NCI-H524 treated with DMSO at 0.1 percent for 48 hours (cell line): Measurements from ENCODE around the gene FHIT.

Experiments
- DNase-seq: peaks from one replicate; lab custom pipeline; 2025; lab: John Stamatoyannopoulos, UW

The FHIT gene

GRCh38 chr3:59996056-59996455 lies 1255.2 kb downstream of the FHIT start:
- DNase-seq = no peak

DNA sequence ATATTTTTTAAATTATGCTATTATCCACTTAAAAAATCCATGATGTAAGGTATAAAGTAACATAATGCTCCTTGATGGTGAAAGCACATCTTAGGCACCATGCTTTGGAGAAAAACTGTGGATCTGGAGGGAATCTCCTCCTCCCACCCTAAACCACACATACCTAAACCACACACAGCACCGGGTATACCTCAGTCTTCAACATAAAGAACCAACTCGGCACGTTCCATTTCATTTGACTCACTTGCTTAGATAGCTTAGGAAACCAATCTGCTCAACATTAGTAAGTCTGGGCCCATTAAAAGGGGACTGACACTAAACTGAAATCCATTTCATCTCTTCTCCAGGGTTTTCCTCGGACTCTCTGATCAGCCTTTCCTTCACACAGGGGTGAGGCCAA lies 1255.7 kb downstream of the FHIT start:
- no peak for DNase-seq

- DNase-seq = peak; percentile 60
These were observed 1256.4 kb downstream of the FHIT start for GRCh38 chr3:59994732-59995304.

DNA sequence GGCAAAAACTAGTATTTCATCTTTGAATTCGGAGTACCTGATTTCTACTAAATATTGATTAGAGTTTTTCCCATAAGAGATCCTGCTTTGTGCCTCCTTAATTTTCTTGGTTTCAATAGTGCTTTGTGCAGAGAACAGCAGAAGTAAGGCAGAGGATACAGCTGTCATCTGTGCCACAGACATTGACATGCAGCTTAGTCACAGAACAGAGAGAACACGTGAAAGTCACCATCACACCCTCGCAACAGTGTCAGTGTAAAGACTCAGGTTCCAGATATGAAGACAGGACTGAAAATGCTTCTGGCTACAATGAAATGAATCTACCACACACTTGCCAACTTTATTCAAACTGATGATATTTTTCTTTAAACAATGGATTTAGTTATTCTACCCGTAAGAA lies 1258.7 kb downstream of the FHIT start:
- DNase-seq = no peak

DNA sequence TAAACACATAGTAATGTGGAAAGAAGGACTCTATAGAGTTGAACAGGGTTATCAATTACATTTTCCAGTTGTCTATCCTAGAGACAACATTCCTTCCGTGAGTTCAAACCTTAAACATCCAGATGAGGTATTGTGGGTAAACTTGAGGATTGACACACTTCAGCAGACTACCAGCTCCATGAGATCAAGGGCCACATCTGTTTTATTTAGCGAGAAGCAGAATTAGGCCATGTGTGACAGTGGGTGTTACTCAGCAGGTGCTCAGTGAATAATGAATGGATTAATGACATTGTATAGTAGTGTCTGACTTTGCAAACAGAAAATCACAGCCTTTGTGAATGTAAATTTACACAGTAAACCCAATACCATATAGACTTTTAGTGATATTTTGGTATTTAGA lies 1260.3 kb downstream of the FHIT start:
- peak; percentile 62 for DNase-seq

DNA sequence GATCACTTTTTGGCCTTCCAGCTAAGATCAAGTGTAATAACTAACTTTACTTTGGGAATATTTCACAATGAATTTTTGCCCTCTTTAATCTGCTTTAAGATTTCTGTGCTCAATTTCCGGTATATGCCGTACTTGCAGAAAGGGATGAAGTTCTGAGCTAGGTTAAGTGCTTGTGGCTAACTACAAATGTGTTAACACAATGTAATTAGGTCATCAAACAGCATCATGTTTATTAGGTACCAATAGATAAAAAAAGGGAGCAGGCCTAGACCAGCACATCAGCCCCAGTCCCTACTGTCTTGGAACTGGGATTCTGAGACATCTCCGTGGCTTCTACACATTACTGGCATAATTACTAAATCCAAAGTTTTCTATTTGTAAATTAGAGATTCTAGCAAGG lies 1268.7 kb downstream of the FHIT start:
- no peak for DNase-seq

- no peak for DNase-seq
These were observed 1269.9 kb downstream of the FHIT start for GRCh38 chr3:59981377-59981776.

GRCh38 chr3:59980576-59980975 lies 1270.7 kb downstream of the FHIT start:
- no peak for DNase-seq

GRCh38 chr3:59979542-59979941 lies 1271.7 kb downstream of the FHIT start:
- DNase-seq = no peak

GRCh38 chr3:59978979-59979378 lies 1272.3 kb downstream of the FHIT start:
- no peak for DNase-seq

GRCh38 chr3:59970796-59971195 lies 1280.5 kb downstream of the FHIT start:
- DNase-seq = no peak

GRCh38 chr3:59970376-59970775 lies 1280.9 kb downstream of the FHIT start:
- no peak for DNase-seq

DNA sequence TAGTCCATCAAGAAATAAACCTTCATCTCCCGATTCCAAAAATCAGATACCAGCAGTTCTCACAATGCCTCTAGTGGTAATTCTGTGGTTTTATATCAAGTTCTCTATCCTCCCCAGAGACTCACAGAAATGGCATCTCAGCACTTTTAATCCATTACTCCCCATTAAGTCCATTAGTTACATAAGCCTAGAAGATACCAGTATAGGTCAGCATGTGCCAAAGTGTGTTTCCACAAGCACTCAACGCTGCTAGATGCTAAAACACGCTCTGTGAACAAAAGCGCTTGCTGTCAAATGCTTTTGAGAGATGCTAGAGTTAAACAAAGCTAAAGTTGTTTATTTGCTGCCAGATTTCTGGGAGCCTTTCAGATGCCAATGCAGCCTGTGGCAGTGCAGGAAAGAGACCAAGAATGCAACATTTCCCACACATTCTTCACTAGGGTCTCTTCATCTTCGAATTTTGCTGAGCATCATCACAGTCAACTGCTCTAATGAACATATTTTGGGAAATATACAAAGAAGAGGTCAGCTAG lies 1282.7 kb downstream of the FHIT start:
- no peak for DNase-seq

DNA sequence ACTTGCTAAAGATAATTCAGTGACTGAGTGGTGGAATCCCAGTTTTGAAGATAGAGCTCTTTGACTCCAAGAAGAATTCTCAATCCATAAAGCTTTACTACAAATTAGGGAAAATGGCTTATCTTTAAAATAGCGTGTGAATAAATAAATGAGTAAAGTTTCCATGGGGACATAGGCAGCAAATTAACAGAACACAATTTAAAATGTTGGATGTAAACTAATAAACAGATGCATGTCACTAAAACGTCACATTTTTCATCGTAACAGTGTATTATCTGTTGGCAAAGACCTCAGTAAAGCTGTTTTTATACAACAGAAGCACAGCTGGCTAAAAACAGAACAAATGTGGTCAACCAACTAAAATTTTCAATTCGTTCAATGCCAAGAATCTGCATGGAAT lies 1287.6 kb downstream of the FHIT start:
- DNase-seq = no peak

- no peak for DNase-seq
These were observed 1294.1 kb downstream of the FHIT start for GRCh38 chr3:59957150-59957549.

GRCh38 chr3:59953104-59953503 lies 1298.1 kb downstream of the FHIT start:
- DNase-seq = no peak

DNA sequence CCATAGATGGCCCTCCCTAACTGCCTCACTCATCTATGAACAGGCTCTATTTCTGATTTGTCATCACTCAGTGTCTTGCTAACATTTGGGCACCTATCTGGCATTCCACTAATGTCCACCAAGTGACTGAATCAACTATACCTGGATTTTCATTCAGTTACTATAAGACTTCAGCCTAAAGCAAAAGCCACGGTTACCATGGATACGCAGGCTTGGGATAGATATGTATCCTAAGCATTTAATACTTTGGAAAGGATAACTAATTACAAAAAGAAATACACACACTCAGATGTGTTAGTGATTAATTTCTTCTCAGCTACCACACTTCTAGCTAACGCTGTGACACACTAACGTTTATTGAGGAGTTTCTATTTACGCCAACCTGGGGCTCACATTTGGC lies 1301.9 kb downstream of the FHIT start:
- no peak for DNase-seq

DNA sequence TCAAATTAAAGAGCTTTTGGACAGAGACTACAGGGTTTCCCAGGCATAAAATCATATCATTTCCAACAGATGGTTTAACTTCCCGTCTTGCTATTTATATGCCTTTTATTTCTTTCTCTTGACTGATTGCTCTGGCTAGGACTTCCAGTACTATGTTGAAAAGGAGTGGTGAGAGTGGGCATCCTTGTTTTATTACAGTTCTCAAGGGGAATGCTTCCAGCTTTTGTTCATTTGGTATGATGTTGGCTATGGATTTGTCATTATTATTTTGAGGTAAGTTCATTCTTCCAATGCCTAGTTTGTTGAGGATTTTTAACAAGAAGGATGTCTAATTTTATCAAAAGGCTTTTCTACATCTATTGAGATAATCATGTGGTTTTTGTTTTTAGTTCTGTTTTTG lies 1304.9 kb downstream of the FHIT start:
- no peak for DNase-seq

GRCh38 chr3:59940718-59941117 lies 1310.5 kb downstream of the FHIT start:
- no peak for DNase-seq

DNA sequence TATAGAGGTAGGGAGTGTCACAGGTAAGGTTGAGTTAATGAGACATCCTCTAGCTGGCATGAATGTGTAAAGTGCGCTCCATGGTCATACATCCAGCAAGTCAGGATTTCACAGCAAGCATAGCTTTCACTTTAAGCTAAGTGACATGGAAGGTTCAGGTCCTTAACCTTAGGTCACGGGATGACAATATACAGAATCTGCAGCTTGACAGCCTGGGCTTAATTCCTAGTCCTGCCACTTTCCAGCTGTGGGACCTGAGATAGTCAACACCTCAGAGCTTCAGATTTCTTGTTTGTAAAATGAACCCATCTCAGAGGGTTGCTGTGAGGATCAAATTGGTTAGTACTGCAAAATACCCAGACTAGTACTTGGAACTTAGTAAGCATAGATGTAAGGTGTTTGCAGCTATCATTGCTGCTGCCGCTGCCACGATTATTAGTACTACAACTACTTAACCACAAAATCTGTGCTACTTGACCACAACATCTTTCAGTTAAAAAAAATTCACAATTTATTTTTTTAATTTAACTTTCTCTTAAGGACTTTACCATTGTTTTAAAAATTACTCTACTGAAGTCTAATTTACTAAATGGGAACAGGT lies 1311.3 kb downstream of the FHIT start:
- no peak for DNase-seq

DNA sequence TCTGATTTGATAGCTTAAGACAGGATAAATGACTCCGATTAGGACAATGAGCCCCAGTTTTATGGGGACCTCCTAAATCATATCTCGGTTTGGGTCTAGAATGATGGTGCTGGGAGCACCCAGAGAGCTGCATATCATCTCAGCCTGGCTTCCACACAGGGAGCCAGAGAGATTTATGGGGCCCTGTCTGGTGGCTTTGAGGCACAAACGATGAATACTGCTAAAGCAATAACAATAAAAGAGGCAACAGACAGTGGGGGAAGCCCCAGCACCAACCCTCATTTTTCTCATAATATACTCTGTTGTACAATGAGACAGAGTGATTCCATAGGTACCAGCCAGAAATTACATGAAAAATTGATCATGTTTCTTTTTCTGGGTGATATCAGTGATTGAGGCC lies 1312.4 kb downstream of the FHIT start:
- no peak for DNase-seq

DNA sequence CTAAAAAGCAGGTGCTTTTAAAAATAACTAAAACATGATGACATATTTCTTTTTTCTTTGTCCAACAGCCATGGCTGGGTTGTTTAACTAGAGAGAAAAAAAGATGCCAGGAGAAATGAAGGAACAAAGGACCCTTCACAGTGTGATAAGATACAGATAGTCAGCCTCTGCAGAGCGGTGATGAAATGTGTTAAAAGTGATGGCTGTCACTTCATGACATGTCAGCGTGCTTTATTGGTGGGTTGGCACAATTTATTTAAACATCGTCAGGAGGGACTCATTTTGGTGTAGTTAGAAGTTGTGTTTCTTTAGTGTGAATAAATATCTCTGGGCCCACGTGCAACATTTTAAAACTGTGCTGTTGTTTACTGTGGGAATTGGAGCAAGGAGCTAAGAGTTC lies 1314.1 kb downstream of the FHIT start:
- no peak for DNase-seq

DNA sequence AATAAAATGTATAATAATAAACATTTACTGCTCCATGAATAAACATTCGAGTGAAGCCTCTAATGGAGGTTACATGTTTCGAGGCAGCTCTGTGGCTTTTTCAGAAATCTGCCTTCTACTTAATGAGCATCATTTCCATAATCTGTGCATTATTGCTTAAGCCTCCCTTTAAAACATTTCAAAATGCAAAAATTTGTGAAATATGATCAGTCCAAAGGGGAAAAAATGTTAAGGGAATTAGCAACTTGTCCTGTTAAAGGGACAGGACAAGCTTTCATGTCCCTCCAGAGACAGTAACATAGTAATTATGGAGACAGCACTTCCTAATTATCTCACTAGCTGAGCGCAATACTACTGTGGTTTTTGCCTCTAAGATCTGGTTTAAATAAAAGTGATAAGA lies 1314.8 kb downstream of the FHIT start:
- no peak for DNase-seq

DNA sequence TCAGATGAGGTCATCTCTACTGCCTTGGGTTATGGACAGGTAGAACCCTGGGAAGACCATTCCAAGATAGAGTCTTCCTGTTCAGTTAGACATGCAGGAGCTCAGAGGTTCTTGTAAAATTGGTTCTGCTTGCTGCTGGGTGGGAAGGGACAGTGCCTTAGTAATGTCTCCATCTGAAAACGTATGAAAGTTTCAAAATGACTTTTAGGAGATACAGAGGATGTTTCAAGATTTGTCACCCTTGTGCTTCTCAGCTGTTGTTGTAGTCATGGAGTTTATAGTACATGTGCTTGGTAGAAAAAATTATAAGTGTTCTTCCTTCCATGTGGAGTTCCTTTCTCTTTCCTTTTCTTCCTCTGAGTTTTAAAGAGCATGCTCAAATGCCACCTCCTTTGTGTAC lies 1316.2 kb downstream of the FHIT start:
- DNase-seq = no peak
